IPS-18a (cell line): ENCODE measurements around the gene FAM193A.
"Not testable (repeated sequence)": the region's sequence is repeated elsewhere in the genome, so short reads cannot be mapped to it uniquely, and the experiment has no call there.

ENCODE experiments used
- H3K27ac ChIP-seq: one replicate; pipeline ENCODE4 v1.5.1; 2013; ENCODE audit warnings: low read length
- H3K27me3 ChIP-seq: one replicate; pipeline ENCODE4 v1.6.1; 2013; ENCODE audit warnings: mild to moderate bottlenecking, low read length; ENCODE audit not compliant: control insufficient read depth, insufficient read depth
- H3K36me3 ChIP-seq: one replicate; pipeline ENCODE4 v1.6.1; 2013; ENCODE audit warnings: low read depth, low read length; ENCODE audit not compliant: control insufficient read depth
- H3K4me1 ChIP-seq: one replicate; pipeline ENCODE4 v1.6.1; 2013; ENCODE audit warnings: low read depth, low read length; ENCODE audit not compliant: control insufficient read depth
- H3K4me3 ChIP-seq: one replicate; pipeline ENCODE4 v1.5.1; 2013; ENCODE audit warnings: low read length
- H3K9ac ChIP-seq: one replicate; pipeline ENCODE4 v1.6.1; 2013; ENCODE audit warnings: mild to moderate bottlenecking, low read length, moderate library complexity
- H3K9me3 ChIP-seq: one replicate; pipeline ENCODE4 v1.6.1; 2013; ENCODE audit warnings: low read depth, low read length; ENCODE audit not compliant: control insufficient read depth

The FAM193A gene

DNA sequence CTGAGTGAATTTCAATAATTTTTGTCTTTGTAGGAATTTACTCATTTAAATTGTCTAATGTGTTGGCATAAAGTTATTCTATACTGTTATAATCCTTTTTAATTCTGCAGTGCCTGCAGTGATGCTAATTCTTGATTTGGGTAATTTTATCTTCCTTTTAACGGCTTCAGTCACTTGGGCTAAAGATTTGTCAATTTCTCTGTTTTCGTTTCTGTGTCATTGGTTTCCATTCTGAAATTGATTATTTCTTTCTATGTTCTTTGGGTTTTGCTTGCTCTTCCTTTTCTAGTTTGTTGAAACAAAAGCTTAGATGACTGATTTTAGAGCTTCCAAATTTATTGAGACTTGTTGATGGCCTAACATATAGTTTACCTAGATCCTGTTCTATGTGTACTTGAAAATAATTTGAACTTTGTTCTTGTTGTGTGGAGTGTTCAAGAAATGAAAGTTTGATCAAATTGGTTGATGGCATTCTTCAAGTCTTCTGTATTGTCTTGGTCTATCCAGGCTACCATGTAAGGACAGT, 130.3 kb downstream of the FAM193A start:
- Histone ChIP-seq H3K9me3 (no peaks in the 10 kb centered on the region), H3K4me1 (no peaks in the 10 kb centered on the region), H3K27me3 (no peaks in the 10 kb centered on the region), H3K9ac (no peak overlapping the region), H3K4me3 (no peak overlapping the region), H3K27ac (no peak overlapping the region), H3K36me3 (peaks cover 36% of the 10 kb centered on the region)

DNA sequence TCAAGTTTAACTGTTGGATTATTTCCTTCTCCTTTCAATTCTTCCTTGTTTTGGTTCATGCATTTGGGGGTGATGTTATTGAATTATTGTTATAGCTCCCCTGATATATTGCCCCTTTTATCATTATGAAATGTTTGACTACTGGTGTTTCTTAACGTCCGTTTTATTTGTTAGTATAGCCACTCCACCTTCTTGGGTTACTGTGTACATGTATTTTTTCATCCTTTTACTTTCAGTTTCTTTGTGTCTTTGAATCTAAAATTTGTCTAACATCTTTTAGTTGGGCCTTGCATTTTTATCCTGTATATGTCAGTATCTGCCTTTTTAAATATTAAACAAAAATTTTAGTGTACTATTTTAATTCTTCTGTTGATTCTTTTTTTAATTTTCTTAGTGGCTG, 131.0 kb downstream of the FAM193A start:
- Histone ChIP-seq H3K4me1 (no peaks in the 10 kb centered on the region), H3K9me3 (no peaks in the 10 kb centered on the region), H3K36me3 (peaks cover 42% of the 10 kb centered on the region), H3K27me3 (no peaks in the 10 kb centered on the region), H3K4me3 (no peak overlapping the region), H3K27ac (no peak overlapping the region), H3K9ac (no peak overlapping the region)

DNA sequence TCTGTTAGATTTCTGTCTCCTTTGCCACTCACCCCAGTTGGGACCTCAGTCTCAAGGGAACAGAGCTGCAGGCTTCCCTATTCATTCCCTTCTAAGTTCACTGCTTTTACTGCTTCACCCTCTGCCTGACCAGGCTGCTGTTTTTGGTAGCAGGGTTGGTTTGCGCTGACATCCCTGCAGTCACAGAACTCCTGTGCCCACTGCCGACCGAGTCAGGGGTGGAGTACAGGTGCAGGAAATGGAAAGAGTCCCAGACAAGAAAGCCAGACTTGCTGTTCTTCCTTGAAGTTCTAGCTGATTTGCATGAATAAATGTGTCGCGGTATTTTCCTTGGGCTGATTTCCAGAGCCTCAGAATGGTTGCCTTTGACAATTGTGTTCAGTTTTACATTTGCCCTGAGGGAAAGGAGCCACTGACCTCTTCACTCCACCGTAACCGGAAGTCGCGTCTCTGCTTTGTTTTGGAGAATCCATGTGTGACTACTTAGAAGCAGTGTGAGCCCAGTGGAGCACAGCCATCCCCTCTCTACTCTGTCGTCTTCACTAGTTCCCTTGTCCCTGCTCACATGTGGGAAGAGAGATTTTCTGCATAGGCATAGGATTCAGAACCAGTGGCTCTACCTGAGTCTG, 134.9 kb downstream of the FAM193A start:
- peaks cover 47% of the 10 kb centered on the region for H3K36me3 ChIP-seq
- no peaks in the 10 kb centered on the region for H3K9me3 ChIP-seq
- H3K27me3 ChIP-seq, result no peaks in the 10 kb centered on the region
- H3K4me3 ChIP-seq, result no peak overlapping the region
- H3K9ac ChIP-seq, result no peak overlapping the region
- no peak overlapping the region for H3K27ac ChIP-seq
- no peaks in the 10 kb centered on the region for H3K4me1 ChIP-seq

DNA sequence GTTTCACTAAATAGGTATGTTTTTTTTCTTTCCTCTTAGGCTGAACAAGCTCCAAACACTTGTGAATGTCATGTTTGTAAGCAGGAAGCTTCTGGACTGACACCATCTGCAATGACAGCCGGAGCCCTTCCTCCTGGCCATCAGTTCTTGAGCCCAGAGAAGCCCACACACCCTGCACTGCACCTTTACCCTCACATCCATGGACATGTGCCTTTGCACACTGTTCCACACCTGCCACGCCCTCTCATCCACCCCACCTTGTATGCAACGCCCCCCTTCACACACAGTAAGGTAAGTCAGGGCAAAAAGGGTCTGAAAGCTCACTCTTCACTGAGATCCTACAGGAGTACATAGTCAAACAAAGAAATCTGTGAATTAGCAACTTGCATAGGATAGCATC, 135.6 kb downstream of the FAM193A start:
- Histone ChIP-seq H3K9me3 (no peaks in the 10 kb centered on the region), H3K27me3 (no peaks in the 10 kb centered on the region), H3K27ac (no peak overlapping the region), H3K4me3 (no peak overlapping the region), H3K4me1 (no peaks in the 10 kb centered on the region), H3K9ac (no peak overlapping the region), H3K36me3 (peaks cover 47% of the 10 kb centered on the region)

DNA sequence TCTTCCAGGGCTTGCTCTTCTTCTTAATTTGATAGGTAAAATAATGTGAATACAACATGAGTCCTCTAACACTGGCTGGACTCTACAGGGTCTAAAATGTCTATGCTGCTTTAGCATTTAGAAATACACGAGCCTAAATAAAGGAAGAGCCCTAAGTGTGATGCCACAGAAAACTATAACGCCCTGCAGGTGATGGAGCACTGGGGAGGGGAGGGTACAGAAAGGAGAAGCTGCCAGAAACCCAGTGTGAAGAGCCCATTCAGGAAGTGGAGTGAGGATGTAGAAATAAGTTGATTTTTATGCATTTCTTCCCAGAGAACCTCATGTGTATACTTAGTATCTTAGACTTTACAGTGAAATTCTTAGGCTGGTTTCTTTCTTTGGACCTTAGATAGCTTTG, 136.3 kb downstream of the FAM193A start:
- Histone ChIP-seq H3K36me3 (peaks cover 47% of the 10 kb centered on the region), H3K9me3 (no peaks in the 10 kb centered on the region), H3K4me1 (no peaks in the 10 kb centered on the region), H3K27ac (no peak overlapping the region), H3K27me3 (no peaks in the 10 kb centered on the region), H3K9ac (no peak overlapping the region), H3K4me3 (no peak overlapping the region)

DNA sequence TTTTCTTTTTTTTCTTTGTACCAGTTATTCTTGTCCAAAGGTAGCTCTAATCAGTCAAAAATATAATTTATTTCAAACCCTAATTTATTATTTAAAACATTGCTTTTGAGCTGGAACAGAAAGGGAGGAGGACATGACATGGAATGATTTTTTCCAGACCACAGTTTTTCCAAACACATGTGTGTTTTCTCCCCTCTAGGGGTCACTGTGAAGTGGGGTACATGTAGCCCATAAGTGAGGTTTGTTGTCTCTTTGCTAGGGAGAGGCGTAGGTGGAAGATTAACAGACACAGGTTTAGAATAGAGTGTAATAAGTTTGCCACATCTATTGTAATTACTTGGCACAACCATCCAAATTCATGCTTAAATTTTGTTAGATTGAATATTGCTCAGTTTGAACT, 136.7 kb downstream of the FAM193A start:
- no peak overlapping the region for H3K27ac ChIP-seq

DNA sequence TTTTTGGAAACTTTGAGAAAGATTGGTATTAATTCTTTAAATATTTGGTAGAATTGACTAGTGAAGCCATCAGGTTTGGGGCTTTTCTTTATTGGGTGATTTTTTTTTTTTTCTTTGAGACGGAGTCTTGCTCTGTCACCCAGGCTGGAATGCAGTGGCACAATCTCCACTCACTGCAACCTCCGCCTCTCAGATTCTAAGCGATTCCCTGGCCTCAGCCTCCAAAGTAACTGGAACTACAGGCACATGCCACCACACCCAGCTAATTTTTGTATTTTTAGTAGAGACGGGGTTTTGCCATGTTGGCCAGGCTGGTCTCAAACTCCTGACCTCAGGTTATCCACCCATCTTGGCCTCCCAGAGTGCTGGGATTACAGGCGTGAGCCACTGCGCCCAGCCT, 143.3 kb downstream of the FAM193A start:
- not testable (repeated sequence) for H3K27ac ChIP-seq, H3K4me1 ChIP-seq, H3K4me3 ChIP-seq, H3K27me3 ChIP-seq, H3K9me3 ChIP-seq, H3K9ac ChIP-seq
- H3K36me3 ChIP-seq, result peaks cover 17% of the 10 kb centered on the region

More for the DNA sequence above, 136.7 kb downstream of the FAM193A start:
- no peak overlapping the region for H3K9ac ChIP-seq
- H3K4me1 ChIP-seq, result no peaks in the 10 kb centered on the region
- H3K9me3 ChIP-seq, result no peaks in the 10 kb centered on the region
- no peak overlapping the region for H3K4me3 ChIP-seq
- H3K36me3 ChIP-seq, result peaks cover 47% of the 10 kb centered on the region
- H3K27me3 ChIP-seq, result no peaks in the 10 kb centered on the region

DNA sequence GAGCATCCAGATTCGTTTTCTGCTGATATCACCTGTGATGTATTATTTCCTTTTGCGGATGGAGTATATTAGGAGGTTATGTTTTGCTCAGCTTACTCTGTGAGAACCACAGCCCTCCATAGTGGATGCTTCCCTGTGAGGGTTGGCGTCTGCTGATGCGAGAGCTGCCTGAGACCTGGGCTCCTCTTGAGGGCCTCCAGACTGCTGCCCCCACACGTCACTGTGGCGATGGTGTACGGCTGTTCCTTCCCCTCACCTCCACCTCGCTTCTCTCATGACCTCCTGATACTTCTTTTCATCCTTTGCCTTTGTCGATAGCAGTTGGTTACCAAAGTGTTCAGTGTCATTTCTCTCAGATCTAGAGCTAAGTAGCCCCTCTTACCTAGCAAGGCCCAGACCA, 148.0 kb downstream of the FAM193A start:
- H3K4me3 ChIP-seq, result no peak overlapping the region
- H3K9me3 ChIP-seq, result no peaks in the 10 kb centered on the region
- peaks cover 25% of the 10 kb centered on the region for H3K36me3 ChIP-seq
- no peaks in the 10 kb centered on the region for H3K4me1 ChIP-seq
- no peaks in the 10 kb centered on the region for H3K27me3 ChIP-seq
- H3K9ac ChIP-seq, result no peak overlapping the region
- no peak overlapping the region for H3K27ac ChIP-seq

DNA sequence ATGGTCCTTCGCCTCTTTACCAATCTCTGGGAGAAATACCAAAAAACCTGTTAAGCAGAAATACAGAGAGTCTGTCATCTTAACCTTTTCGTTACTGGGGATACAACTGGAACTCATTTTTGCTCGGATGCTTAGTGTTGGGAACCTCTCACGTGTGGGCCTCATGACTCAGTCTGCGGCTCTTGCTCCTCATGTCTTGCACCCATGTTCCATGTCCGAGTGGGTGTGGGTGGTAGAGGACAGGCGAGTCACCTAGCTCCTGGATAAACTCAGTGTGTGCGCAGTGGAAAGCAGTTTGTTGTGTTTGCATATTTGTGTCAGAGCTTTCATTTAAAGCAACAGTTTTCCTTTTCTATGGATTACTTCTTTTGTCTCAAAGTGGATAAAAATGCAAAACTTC, 149.1 kb downstream of the FAM193A start:
- no peak overlapping the region for H3K9ac ChIP-seq
- no peak overlapping the region for H3K4me3 ChIP-seq
- peaks cover 34% of the 10 kb centered on the region for H3K36me3 ChIP-seq
- H3K4me1 ChIP-seq, result no peaks in the 10 kb centered on the region
- no peak overlapping the region for H3K27ac ChIP-seq
- no peaks in the 10 kb centered on the region for H3K27me3 ChIP-seq
- no peaks in the 10 kb centered on the region for H3K9me3 ChIP-seq

DNA sequence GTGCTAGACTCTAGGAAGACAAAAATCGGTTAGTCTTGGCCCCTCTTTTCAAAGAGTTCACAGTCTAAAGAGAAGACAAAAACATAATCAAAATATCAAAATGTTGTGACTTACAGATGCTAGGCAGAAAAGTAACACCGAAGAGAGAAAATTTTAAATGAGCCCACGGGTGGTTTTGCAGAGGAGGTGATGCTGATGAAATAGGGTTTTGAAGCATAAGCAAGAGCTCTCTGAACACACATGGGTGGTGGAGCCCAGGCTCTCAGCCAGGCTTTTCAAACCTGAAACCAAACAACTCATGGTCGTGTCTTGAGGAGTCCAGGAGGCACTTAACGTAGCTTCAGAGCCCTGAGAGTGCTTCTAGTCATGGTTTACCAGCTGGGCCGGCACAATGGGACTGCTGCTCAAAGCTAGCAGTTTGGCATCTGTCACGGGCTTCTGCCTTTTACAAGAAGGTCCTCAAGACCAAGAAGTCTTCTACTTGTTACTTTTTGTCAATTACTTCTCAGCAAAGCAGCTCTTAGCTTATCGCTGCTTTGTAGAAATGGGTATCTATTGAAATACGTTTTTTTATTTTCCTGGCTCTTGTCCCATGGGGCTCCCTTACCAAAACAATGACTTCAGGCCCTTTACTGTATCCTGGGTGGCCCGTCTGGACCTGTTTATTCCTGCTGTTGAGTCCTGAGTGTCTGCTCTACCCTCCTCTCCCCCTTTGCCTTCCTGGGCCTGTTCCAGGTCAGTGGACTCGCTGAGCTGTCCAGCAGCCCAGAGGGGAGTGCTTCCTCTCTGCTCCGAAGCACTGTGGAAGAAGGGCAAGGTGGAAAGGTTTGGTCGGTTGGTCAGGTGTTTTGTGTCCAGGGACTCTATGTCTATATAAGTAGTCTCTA, 150.2 kb downstream of the FAM193A start:
- Histone ChIP-seq H3K4me3 (no peak overlapping the region), H3K36me3 (peaks cover 42% of the 10 kb centered on the region), H3K9me3 (no peaks in the 10 kb centered on the region), H3K27me3 (no peaks in the 10 kb centered on the region), H3K27ac (no peak overlapping the region), H3K4me1 (no peaks in the 10 kb centered on the region), H3K9ac (no peak overlapping the region)

DNA sequence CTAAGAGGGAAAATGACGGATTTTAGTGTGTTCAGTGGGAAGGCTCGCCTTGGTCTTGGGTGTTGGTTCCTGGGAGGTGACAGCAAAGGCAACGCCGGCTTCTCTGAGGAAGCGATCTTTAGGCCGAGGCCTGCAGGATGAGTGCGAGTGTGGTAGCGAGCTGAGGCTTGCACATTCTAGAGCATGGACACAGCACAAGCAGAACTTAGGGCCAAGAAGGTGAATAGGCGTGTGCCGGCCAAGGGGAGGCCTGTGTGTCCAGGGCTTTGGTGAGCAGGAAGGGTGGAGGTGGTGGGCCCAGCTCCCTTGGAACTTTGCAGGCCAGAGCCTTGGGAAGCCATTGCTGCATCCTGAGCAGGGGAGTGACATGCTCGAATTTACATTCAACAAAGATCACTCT, 151.8 kb downstream of the FAM193A start:
- H3K9ac ChIP-seq, result no peak overlapping the region
- no peaks in the 10 kb centered on the region for H3K4me1 ChIP-seq
- H3K9me3 ChIP-seq, result no peaks in the 10 kb centered on the region
- no peak overlapping the region for H3K4me3 ChIP-seq
- H3K36me3 ChIP-seq, result peaks cover 50% of the 10 kb centered on the region
- H3K27ac ChIP-seq, result no peak overlapping the region
- H3K27me3 ChIP-seq, result no peaks in the 10 kb centered on the region

DNA sequence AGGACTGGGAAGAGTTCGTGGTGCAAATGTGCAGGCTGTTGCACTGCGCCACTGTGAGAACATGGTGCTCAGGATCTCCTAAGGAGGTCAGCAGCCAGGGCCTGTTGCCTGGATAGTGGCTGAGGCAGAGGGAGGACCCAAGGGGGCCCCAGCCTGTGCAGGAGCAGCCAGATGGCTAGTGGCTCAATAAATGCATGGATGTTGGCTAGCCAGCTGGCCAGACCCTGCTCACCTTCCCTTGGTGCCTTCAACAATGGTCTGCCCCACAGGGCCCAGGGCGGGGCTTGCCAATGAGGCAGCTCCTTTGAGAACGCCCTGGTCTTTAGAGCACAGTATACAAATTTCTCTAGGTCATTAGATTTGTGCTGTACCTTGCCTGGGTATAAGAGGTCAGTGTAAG, 152.2 kb downstream of the FAM193A start:
- Histone ChIP-seq H3K4me1 (no peaks in the 10 kb centered on the region), H3K36me3 (peaks cover 52% of the 10 kb centered on the region), H3K4me3 (no peak overlapping the region), H3K27me3 (no peaks in the 10 kb centered on the region), H3K9me3 (no peaks in the 10 kb centered on the region), H3K27ac (no peak overlapping the region), H3K9ac (no peak overlapping the region)
